DMS114 treated with DMSO at 0.1 percent for 48 hours (cell line): ENCODE measurements around the gene IL10.
"Not testable (repeated sequence)": the region's sequence is repeated elsewhere in the genome, so short reads cannot be mapped to it uniquely, and the experiment has no call there.

ENCODE experiments used
- DNase-seq: peaks from one replicate; lab custom pipeline; 2025; ENCODE audit not compliant: unreplicated experiment; lab: John Stamatoyannopoulos, UW

IL10 gene

DNA sequence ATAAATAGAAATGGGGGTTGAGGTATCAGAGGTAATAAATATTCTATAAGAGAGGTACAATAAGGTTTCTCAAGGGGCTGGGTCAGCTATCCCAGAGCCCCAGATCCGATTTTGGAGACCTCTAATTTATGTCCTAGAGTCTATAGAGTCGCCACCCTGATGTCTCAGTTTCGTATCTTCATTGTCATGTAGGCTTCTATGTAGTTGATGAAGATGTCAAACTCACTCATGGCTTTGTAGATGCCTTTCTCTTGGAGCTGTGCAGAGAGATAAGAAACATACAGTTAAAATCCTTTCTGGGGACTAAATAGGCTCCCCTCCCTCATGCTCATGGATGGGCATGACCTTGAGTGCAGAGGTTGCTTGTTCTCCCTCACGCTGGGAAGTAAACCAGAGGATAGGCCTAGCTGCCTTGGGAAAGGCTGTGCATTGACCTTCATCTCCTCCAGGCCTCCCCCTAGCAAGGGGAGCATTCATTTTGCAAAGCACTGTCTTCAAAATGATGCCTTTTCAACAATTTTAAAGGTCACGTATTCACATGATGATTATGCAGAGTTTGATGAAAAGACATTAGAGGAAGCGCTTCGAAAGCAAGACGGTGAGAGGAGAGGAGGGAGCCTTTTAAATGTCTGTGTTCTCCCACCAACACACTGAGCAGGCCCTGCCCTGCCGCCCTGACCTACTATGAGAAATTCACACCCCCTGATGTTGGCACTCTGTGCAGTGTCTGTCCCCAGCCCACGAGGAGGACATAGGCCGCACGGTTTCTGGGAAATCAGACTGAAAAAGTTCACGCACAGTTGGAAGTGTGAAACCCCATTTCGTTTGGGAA, 3.6 kb downstream of the IL10 start:
- DNase-seq = no peak

DNA sequence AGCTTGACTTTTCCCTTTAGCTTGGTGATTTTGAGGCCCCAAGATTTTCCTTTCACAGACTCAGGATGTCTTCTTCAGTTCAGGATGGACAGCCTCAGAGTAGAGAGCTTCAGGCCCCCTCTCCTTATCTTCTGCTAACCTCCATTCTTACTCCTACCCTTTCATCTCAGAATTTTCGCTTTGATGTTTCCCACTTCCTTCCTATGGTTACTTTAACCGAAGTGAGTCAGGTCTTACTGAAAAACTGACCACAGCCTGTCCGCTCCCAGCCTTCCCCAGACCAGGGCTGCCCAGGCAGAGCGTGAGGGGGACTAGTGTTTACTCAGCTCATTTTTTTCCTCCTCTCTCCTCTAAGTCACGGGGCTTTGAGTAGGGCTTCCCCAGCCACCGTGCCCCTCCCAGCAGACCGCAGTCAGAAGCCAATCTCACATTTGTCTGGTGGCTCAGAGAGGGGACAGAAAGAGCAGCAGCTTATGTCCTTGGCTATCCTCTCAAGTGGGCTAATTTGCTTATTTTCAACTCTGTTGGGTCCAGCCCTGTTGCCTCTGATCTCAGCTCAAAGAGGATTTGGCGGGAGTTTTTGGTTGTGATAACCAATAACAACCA, 5.9 kb downstream of the IL10 start:
- no peak for DNase-seq

GRCh38 chr1:206765771-206766170, 6.5 kb downstream of the IL10 start:
- not testable (repeated sequence) for DNase-seq

DNA sequence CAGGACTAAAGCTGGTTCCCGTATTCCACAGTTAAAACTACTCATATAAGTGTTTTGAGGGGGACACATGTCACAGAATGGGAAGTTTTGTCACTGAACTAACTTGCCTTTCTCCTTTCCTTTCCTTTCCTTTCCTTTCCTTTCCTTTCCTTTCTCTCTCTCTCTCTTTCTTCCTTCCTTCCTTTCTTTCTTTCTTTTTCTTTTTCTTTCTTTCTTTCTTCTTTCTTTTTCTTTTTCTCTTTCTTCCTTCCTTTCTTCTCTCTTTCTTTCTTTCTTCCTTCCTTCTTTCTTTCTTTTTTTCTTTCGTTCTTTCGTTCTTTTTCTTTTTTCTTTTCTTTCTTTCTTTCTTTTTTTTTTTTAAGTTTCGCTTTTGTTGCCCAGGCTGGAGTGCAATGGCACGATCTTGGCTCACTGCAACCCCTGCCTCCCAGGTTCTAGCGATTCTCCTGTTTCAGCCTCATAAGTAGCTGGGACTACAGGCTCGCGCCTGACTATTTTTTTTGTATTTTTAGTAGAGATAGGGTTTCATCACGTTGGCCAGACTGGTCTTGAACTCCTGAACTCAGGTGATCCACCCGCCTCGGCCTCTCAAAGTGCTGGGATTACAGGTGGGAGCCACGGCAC, 9.4 kb downstream of the IL10 start:
- DNase-seq = not testable (repeated sequence)

- no peak for DNase-seq
These were observed 11.0 kb downstream of the IL10 start for GRCh38 chr1:206761159-206761768.

DNA sequence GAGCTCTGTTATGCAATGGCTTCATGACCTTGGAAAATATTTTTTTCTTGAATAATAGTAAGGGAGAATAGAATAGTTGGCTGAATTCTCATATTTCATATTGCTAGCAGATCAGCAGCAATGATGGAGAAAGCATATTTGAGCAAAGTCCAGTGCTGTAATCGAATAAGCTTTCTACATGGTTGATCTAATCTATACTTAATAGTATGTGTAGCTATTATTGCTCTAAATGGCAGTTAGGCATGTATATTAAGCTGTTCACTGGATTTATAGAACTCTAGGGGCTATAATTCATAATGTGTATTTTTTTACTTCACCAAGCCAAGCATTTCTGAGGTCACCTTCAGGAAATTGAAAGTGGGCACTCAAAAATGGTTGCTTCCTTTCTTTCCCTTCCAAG, 11.7 kb downstream of the IL10 start:
- DNase-seq = no peak

- no peak for DNase-seq
These were observed 14.6 kb downstream of the IL10 start for GRCh38 chr1:206757524-206758266.

GRCh38 chr1:206754011-206754410, 18.3 kb downstream of the IL10 start:
- no peak for DNase-seq

GRCh38 chr1:206753141-206753540, 19.2 kb downstream of the IL10 start:
- no peak for DNase-seq

GRCh38 chr1:206752481-206752880, 19.8 kb downstream of the IL10 start:
- DNase-seq = no peak

DNA sequence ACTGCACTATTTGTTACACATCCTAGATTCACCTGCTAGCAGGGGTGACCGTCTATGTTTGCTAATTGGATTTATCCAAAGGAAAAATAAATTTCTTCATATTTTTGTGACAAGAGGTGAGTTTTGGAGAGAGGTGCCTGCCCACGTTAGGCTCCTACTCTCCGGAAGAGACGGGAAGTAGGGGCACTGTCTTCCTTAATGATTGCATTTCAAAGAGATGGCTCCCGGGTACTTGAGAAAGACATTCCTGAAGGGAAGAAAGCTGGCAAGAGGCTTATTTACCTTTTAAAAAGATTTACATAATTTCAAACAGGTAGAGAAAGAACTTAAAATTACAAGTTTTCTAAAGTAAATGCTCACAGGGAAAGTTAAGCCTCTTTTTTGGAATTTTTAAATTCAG, 20.4 kb downstream of the IL10 start:
- no peak for DNase-seq

DNA sequence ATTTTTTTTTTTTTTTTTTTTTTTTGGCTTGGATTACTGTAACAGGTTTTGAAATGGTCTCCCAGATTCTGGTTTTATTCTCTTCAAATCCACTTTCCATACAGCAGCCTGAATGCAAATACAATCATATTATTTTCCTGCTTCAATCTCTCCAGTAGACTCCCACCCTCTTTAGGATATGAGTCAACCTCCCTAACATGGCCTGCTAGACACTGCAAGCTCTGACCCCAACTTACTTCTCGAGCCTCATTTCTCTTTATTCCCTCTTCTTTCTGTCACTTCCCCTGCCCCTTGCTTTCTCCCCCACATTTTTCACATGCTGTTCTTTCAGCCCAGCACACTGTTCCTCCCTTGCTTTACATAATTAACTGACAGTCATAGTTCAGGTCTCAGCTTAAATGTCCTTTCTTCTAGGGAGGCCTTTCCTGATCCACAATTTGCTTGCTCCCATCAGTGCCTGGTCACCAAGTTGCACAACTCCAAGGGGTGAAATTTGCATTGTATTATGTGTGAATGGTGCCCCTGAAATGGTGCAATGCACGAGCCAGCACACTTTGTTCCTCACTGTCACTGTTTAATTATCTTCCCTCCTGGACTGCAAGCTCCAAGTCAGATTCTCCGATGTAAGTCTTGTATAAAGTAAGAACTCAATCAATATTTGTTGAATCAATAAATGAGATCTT, 23.8 kb downstream of the IL10 start:
- no peak for DNase-seq

GRCh38 chr1:206745301-206745700, 27.0 kb downstream of the IL10 start:
- DNase-seq = no peak

DNA sequence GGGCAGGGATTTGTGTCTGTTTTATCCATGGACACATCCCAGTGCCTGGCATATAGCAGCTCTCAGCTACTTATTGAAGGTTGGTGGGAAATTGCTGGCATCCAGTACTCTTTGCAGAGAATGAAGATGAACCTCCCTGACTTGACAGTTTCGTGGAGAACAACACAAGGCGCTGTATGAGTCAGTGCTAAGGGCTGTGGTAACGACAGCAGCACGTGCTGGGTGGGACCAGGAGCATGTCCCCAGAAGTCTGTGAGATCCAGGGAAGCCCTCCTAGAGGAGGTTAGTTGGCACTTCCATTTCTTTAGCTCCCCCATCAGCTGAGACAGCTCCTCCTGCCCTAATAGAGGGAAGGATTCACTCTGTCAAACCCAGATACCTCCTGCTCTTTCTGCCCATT, 27.6 kb downstream of the IL10 start:
- no peak for DNase-seq

DNA sequence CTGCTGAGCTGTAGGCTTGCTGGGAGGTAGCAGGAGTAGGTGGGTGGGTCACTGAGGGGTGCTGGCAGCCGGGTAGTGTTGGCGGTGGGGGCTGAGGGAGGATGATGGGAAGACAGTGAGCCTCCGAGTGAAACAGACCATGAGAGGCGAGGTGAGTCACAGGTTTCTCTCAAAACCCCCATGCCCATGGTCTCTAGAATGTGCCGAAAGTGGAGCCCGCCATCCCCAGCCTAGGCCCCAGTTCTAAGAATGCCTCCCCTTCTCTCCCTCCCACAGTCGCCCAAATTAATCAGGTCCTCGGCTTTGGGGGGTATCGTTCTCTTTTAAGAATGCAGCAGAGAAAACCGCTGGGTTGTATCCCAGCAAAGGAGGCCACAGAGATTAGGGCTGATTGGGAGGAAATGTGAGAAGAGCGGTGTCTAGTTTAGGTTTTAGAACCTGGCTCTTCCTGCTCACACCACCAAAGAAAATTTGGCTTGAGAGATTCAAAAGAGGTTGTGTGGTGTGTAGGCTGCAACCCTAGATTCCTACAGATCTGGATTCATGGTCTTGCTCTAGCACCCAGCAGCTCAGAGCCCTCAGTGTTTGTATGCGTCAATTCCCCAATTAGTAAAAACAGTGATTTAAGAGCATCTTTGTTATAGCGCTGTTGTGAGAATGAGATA, 29.4 kb downstream of the IL10 start:
- DNase-seq = no peak

DNA sequence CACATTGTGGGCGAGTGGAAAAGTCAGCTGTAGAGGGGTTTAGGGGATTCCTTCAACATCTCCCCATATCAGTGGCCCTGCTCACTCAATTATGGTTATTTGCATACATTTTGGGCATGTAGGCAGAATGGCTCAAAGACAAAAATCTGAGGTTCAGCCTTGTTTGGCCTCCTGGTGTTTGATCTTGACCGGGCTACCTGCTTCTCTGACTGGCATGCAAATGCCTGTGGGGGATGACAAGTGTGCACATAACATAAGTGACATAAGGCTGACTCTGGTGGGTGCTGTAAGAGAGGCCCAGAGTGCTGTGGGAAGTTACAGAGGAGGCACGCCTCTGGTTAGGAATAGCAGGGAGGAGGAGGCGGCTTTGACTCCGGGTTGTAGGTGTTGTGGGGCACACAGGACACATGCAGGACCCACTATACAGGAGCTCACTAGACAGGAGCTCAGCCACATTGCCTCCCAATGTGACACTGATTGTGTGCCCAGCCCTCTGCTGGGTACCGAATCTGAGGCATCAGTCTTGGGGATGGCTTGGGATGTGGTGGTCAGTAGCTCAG, 31.1 kb downstream of the IL10 start:
- no peak for DNase-seq

DNA sequence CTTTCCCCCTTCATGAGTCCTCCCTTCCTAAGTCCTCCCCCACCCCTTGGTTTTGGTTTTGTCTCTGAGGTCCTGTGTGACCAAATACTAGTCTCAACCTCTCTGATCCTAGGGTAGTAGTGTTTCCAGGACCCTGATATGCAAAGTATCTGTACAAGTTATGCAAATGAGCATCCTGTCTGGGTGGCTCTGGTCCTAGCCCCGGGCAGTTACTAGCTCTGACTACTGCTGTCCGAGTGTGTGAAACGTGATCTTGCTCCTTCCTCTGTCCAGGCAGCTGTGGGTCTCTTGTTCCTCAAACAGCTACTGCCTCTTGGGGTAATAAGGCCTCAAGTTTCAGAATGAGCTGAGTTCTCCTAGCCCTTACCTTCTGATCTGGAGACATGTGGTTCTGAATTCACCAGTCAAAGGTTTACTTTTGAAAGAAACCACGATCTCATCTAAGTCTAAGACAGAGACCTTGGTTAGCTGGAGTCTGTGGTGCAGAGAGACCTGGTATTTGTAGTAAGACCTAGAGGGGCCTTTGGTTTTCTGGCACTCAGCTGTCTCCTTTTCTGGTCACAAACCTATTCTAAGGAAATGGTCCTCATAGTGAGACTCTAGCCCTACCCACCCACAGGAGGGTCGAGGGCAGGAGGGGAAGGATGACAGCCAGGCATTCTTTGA, 32.8 kb downstream of the IL10 start:
- DNase-seq = no peak

DNA sequence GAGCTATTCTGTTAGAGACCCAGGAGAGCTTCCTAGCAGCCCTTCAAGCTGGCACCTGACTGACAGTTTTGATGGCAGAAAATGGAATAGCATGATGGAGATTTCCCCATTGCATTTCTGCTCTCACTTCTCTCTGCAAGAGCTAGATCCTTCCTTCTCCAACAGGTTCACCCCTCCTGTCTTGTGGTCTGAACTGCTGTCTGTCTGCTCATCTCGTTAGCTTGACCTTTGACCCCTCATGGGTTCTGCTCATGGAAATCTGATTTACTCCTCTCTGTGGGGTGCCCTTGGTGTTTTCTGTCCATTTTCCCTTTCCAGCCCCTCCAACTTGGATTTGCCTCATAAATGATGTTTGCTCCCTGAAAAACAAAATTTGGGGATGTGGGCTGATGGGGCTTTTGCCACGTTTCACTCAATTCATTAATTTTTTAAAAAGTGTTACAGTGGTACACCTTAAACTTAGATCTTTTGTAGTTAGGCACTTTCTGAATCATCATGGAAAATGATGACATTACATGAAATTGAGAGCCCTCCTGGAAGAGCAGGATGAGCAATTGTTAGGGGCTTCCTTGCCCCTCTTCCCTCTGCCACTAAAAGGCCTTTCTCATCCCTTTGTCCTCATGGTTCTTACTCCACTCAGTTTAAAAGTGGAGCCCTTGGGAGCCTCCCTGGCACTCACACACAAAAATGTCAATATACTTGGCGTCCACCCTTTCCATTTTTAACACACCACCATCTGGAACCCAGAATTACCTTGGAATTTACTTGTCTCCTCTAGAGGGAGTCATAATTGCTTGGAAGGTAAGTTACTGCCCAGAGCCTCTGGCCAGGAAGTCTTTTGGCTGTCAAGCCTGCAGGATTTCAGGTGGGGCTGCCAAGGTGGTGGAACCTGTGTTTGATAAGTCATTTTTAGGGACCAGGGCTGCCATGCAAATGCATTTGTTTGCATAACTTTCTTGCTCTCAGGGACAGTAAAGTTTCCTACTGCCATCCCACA, 33.6 kb downstream of the IL10 start:
- DNase-seq = no peak
